Measurements from ENCODE around the gene PRMT3. TPM values are rescaled to one million over a fixed set of nuclear protein-coding genes. Genes with fewer than 3 reads are reported as not detected.
"Not testable (repeated sequence)": the region's sequence is repeated elsewhere in the genome, so short reads cannot be mapped to it uniquely, and the experiment has no call there.

The PRMT3 gene
- total RNA-seq, 1 donor from 2014 or later: 15.0 TPM

GRCh38 chr11:20477418-20478090 is 90.0 kb downstream of the PRMT3 start:
- H3K27me3 ChIP-seq (ENCODE audit: control insufficient read depth, insufficient read depth, low read length): no peaks in the 10 kb centered on the region
- DNase-seq (ENCODE audit: low read depth): no peak
- H3K36me3 ChIP-seq (ENCODE audit: control insufficient read depth, insufficient read depth, low read length): no peaks in the 10 kb centered on the region
- no peak for TF ChIP-seq CTCF (IDR thresholded peaks at IDR 0.05; ENCODE audit: insufficient read depth, low read length, poor library complexity, severe bottlenecking)
- no peak overlapping the region for H3K4me3 ChIP-seq (ENCODE audit: low read depth, low read length)

GRCh38 chr11:20479513-20479912 is 92.0 kb downstream of the PRMT3 start:
- Histone ChIP-seq H3K36me3 (ENCODE audit: control insufficient read depth, insufficient read depth, low read length) (no peaks in the 10 kb centered on the region), H3K27me3 (ENCODE audit: control insufficient read depth, insufficient read depth, low read length) (no peaks in the 10 kb centered on the region), H3K4me3 (ENCODE audit: low read depth, low read length) (no peak overlapping the region)
- DNase-seq (ENCODE audit: low read depth): no peak
- no peak for TF ChIP-seq CTCF (IDR thresholded peaks at IDR 0.05; ENCODE audit: insufficient read depth, low read length, poor library complexity, severe bottlenecking)

- DNase-seq (ENCODE audit: low read depth): no peak
- Histone ChIP-seq H3K4me3 (ENCODE audit: low read depth, low read length) (no peak overlapping the region), H3K27me3 (ENCODE audit: control insufficient read depth, insufficient read depth, low read length) (no peaks in the 10 kb centered on the region), H3K36me3 (ENCODE audit: control insufficient read depth, insufficient read depth, low read length) (no peaks in the 10 kb centered on the region)
- no peak for TF ChIP-seq CTCF (IDR thresholded peaks at IDR 0.05; ENCODE audit: insufficient read depth, low read length, poor library complexity, severe bottlenecking)
Measured at GRCh38 chr11:20483931-20484330, 96.4 kb downstream of the PRMT3 start.

- H3K27me3 ChIP-seq (ENCODE audit: control insufficient read depth, insufficient read depth, low read length); H3K36me3 ChIP-seq (ENCODE audit: control insufficient read depth, insufficient read depth, low read length); DNase-seq (ENCODE audit: low read depth); H3K4me3 ChIP-seq (ENCODE audit: low read depth, low read length): not testable (repeated sequence)
Measured at GRCh38 chr11:20484416-20484815, 96.9 kb downstream of the PRMT3 start.

GRCh38 chr11:20488352-20488751 is 100.8 kb downstream of the PRMT3 start:
- Histone ChIP-seq H3K4me3 (ENCODE audit: low read depth, low read length) (no peak overlapping the region), H3K27me3 (ENCODE audit: control insufficient read depth, insufficient read depth, low read length) (no peaks in the 10 kb centered on the region), H3K36me3 (ENCODE audit: control insufficient read depth, insufficient read depth, low read length) (no peaks in the 10 kb centered on the region)
- no peak for DNase-seq (ENCODE audit: low read depth)
- no peak for TF ChIP-seq CTCF (IDR thresholded peaks at IDR 0.05; ENCODE audit: insufficient read depth, low read length, poor library complexity, severe bottlenecking)

- Histone ChIP-seq H3K27me3 (ENCODE audit: control insufficient read depth, insufficient read depth, low read length) (no peaks in the 10 kb centered on the region), H3K4me3 (ENCODE audit: low read depth, low read length) (no peak overlapping the region), H3K36me3 (ENCODE audit: control insufficient read depth, insufficient read depth, low read length) (no peaks in the 10 kb centered on the region)
- no peak for TF ChIP-seq CTCF (IDR thresholded peaks at IDR 0.05; ENCODE audit: insufficient read depth, low read length, poor library complexity, severe bottlenecking)
- DNase-seq (ENCODE audit: low read depth): no peak
Measured at GRCh38 chr11:20489948-20490347, 102.4 kb downstream of the PRMT3 start.
